ENCODE results near the gene WDR4. TPM values are rescaled to one million over a fixed set of nuclear protein-coding genes. Genes with fewer than 3 reads are reported as not detected.
A peak's percentile ranks its signal among the peaks of the same experiment; 100 is the strongest.
"Not testable (repeated sequence)": the region's sequence is repeated elsewhere in the genome, so short reads cannot be mapped to it uniquely, and the experiment has no call there.

Gene WDR4
- total RNA-seq, 6 experiments from 2014 or later: 6.3 to 10.5 (median 8.0) TPM

- H3K9me3 ChIP-seq: no peaks in the 10 kb centered on the region
- no peaks in the 10 kb centered on the region for H3K4me1 ChIP-seq
- H3K4me3 ChIP-seq: no peak overlapping the region
- DNase-seq (no peak), ATAC-seq (peak in 2 of 4 donors; percentile 26 to 34)
- intact Hi-C loops (cut with DNase I): loop anchor here in 1 of 2 donors (10.0 kb wide), 1 partner anchor 59 kb away; no protein-coding TSS in a partner anchor
- no peaks in the 10 kb centered on the region for H3K27me3 ChIP-seq
- H3K27ac ChIP-seq: no peak overlapping the region
- peaks cover 0 to 36% (median 22%) of the 10 kb centered on the region in 4 donors for H3K36me3 ChIP-seq
- WGBS (ENCODE audit: insufficient coverage, low coverage, low lambda C conversion rate, missing lambda C conversion rate): 56% methylated on average over 3 of the region's 7 CpGs
- TF ChIP-seq POLR2A (IDR thresholded peaks at IDR 0.05): no peak
- no peak for TF ChIP-seq CTCF (IDR thresholded peaks at IDR 0.05)
These were observed 34.1 kb upstream of the WDR4 start for GRCh38 chr21:42913476-42913875.

- ATAC-seq, H3K9me3 ChIP-seq, H3K4me3 ChIP-seq, DNase-seq, H3K27me3 ChIP-seq, H3K4me1 ChIP-seq, H3K27ac ChIP-seq: not testable (repeated sequence)
- intact Hi-C loops (cut with DNase I): loop anchor here in 1 of 2 donors (10.0 kb wide), 1 partner anchor 57 kb away; no protein-coding TSS in a partner anchor
- WGBS (ENCODE audit: insufficient coverage, low coverage, low lambda C conversion rate, missing lambda C conversion rate): 95% methylated on average over 6 of the region's 6 CpGs
- peaks cover 0 to 40% (median 24%) of the 10 kb centered on the region in 4 donors for H3K36me3 ChIP-seq
These were observed 32.6 kb upstream of the WDR4 start for GRCh38 chr21:42911920-42912319.

GRCh38 chr21:42908484-42908883 is 29.1 kb upstream of the WDR4 start:
- H3K27ac ChIP-seq; H3K4me3 ChIP-seq; H3K4me1 ChIP-seq; ATAC-seq; DNase-seq; H3K9me3 ChIP-seq; H3K27me3 ChIP-seq; intact Hi-C loops (cut with DNase I): not testable (repeated sequence)
- H3K36me3 ChIP-seq: peaks cover 0 to 62% (median 35%) of the 10 kb centered on the region in 4 donors
- 84% methylated on average over 7 of the region's 9 CpGs for WGBS (ENCODE audit: insufficient coverage, low coverage, low lambda C conversion rate, missing lambda C conversion rate)

GRCh38 chr21:42906233-42906632 is 26.9 kb upstream of the WDR4 start:
- H3K4me3 ChIP-seq: no peak overlapping the region
- TF ChIP-seq CTCF (IDR thresholded peaks at IDR 0.05) (no peak), POLR2A (IDR thresholded peaks at IDR 0.05) (no peak)
- no peaks in the 10 kb centered on the region for H3K27me3 ChIP-seq
- no peak overlapping the region for H3K27ac ChIP-seq
- intact Hi-C loops (cut with DNase I): no loop called here
- 96% methylated on average over 16 of the region's 16 CpGs for WGBS (ENCODE audit: insufficient coverage, low coverage, low lambda C conversion rate, missing lambda C conversion rate)
- no peaks in the 10 kb centered on the region for H3K4me1 ChIP-seq
- no peaks in the 10 kb centered on the region for H3K9me3 ChIP-seq
- H3K36me3 ChIP-seq: peaks cover 0 to 69% (median 30%) of the 10 kb centered on the region in 4 donors
- DNase-seq (no peak), ATAC-seq (no peak)

GRCh38 chr21:42905195-42905594 is 25.9 kb upstream of the WDR4 start:
- H3K9me3 ChIP-seq: no peaks in the 10 kb centered on the region
- DNase-seq (no peak), ATAC-seq (no peak)
- H3K4me1 ChIP-seq: no peaks in the 10 kb centered on the region
- H3K36me3 ChIP-seq: peaks cover 0 to 68% (median 26%) of the 10 kb centered on the region in 4 donors
- TF ChIP-seq CTCF (IDR thresholded peaks at IDR 0.05): no peak
- TF ChIP-seq POLR2A (IDR thresholded peaks at IDR 0.05): no peak
- H3K27ac ChIP-seq: no peak overlapping the region
- H3K4me3 ChIP-seq: no peak overlapping the region
- intact Hi-C loops (cut with DNase I): no loop called here
- no peaks in the 10 kb centered on the region for H3K27me3 ChIP-seq
- 97% methylated on average over 5 of the region's 8 CpGs for WGBS (ENCODE audit: insufficient coverage, low coverage, low lambda C conversion rate, missing lambda C conversion rate)

GRCh38 chr21:42903817-42904216 is 24.5 kb upstream of the WDR4 start:
- ATAC-seq (no peak), DNase-seq (no peak)
- H3K4me1 ChIP-seq: no peaks in the 10 kb centered on the region
- H3K27me3 ChIP-seq: no peaks in the 10 kb centered on the region
- WGBS (ENCODE audit: insufficient coverage, low coverage, low lambda C conversion rate, missing lambda C conversion rate): 94% methylated on average over 6 of the region's 11 CpGs
- no peak overlapping the region for H3K4me3 ChIP-seq
- intact Hi-C loops (cut with DNase I): no loop called here
- H3K9me3 ChIP-seq: no peaks in the 10 kb centered on the region
- H3K36me3 ChIP-seq: peaks cover 0 to 56% (median 18%) of the 10 kb centered on the region in 4 donors
- no peak for TF ChIP-seq POLR2A (IDR thresholded peaks at IDR 0.05)
- TF ChIP-seq CTCF (IDR thresholded peaks at IDR 0.05): no peak
- H3K27ac ChIP-seq: no peak overlapping the region
